ENCODE measurements around the gene PIAS1. TPM values are rescaled to one million over a fixed set of nuclear protein-coding genes. Genes with fewer than 3 reads are reported as not detected.
A peak's percentile ranks its signal among the peaks of the same experiment; 100 is the strongest.
"Not testable (repeated sequence)": the region's sequence is repeated elsewhere in the genome, so short reads cannot be mapped to it uniquely, and the experiment has no call there.

PIAS1 gene
- total and polyA plus RNA-seq, 2 donors, result 32.1 to 79.8 TPM

DNA sequence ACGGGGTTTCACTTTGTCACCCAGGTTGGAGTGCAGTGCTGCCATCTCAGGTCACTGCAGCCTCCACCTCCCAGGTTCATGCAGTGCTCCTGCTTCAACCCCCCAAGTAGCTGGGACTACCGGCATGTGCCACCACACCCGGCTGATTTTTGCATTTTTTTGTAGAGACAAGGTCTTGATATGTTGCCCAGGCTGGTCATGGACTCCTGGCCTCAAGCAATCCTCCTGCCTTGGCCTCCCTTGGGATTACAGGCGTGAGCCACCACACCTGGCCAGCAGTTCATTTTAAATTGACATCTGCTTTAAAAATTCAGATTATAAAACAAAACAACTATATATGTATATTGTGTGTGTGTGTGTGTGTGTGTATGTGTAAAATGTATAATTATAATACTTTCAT is 112.7 kb downstream of the PIAS1 start:
- 91% methylated on average over 4 of the region's 4 CpGs for WGBS
- Histone ChIP-seq H3K27ac (ENCODE audit: low read depth) (no peak overlapping the region), H3K4me3 (ENCODE audit: low read depth, low read length) (no peak overlapping the region), H3K4me1 (ENCODE audit: insufficient read depth) (no peaks in the 10 kb centered on the region), H3K36me3 (ENCODE audit: insufficient read depth) (no peaks in the 10 kb centered on the region)
- DNase-seq (ENCODE audit: extremely low spot score), result no peak

DNA sequence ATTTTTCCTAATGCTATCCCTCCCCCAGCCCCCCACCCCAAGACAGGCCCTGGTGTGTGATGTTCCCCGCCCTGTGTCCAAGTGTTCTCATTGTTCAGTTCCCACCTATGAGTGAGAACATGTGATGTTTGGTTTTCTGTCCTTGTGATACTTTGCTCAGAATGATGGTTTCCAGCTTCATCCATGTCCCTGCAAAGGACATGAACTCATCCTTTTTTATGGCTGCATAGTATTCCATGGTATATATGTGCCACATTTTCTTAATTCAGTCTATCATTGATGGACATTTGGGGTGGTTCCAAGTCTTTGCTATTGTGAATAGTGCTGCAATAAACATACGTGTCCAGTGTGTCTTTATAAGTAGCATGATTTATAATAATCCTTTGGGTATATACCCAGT is 117.9 kb downstream of the PIAS1 start:
- not testable (repeated sequence) for H3K4me3 ChIP-seq (ENCODE audit: low read depth, low read length); H3K4me1 ChIP-seq (ENCODE audit: insufficient read depth); H3K36me3 ChIP-seq (ENCODE audit: insufficient read depth); H3K27ac ChIP-seq (ENCODE audit: low read depth); DNase-seq (ENCODE audit: extremely low spot score)
- 95% methylated on average over 2 of the region's 2 CpGs for WGBS

DNA sequence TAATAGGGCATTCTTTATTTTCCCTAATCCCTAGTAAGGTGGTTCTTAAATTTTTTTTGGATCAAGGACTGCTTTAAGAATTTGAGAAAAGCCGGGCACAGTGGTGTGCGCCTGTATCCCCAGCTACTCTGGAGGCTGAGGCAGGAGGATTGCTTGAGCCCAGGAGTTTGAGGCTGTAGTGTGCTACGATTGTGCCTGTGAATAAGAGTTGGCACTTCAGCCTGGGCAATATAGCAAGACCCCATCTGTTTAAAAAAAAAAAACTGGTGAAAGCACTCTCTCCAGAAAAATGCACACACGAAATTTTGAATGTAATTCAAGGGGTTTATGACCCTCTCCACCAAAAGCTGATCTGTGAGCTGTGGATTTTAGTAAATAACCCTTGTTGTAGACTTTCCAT is 119.0 kb downstream of the PIAS1 start:
- Histone ChIP-seq H3K4me1 (ENCODE audit: insufficient read depth) (no peaks in the 10 kb centered on the region), H3K27ac (ENCODE audit: low read depth) (no peak overlapping the region), H3K4me3 (ENCODE audit: low read depth, low read length) (no peak overlapping the region), H3K36me3 (ENCODE audit: insufficient read depth) (peaks cover 2% of the 10 kb centered on the region)
- no peak for DNase-seq (ENCODE audit: extremely low spot score)
- 95% methylated on average over 4 of the region's 4 CpGs for WGBS

DNA sequence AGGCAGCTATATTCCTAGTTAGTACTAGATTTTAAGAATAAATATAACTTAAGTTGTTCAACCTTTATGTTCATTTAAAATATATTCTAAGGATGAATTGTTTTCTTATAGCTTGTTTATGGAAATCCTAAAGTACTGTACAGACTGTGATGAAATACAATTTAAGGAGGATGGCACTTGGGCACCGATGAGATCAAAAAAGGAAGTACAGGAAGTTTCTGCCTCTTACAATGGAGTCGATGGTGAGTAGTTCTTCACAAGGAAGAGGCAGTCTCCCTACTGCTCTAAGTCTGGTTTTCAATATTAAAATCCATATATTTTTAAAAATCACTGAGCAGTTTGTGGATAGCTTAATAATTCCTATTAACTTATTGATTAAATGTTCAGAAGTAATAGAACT is 121.4 kb downstream of the PIAS1 start:
- 76% methylated on average over 2 of the region's 2 CpGs for WGBS
- Histone ChIP-seq H3K4me1 (ENCODE audit: insufficient read depth) (no peaks in the 10 kb centered on the region), H3K4me3 (ENCODE audit: low read depth, low read length) (no peak overlapping the region), H3K36me3 (ENCODE audit: insufficient read depth) (peaks cover 2% of the 10 kb centered on the region), H3K27ac (ENCODE audit: low read depth) (no peak overlapping the region)
- no peak for DNase-seq (ENCODE audit: extremely low spot score)

DNA sequence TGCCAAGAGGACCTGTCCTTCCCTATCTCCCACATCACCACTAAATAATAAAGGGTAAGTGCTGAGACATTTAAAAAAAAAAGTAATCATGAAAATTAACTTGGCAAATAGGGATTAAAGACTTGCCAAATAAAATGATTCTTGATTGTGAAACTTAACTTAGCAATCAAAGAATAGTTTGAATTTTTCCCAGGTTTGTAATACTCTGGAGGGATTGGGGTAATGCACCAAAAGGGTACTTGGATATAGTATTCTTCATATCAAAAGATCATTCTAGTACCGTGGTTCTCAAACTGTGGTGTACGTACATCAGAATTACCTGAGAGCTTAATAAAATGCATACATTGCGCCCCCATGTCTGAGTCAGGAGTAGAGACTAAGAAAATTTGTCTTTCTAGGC is 122.5 kb downstream of the PIAS1 start:
- peaks cover 5% of the 10 kb centered on the region for H3K36me3 ChIP-seq (ENCODE audit: insufficient read depth)
- no peak overlapping the region for H3K27ac ChIP-seq (ENCODE audit: low read depth)

DNA sequence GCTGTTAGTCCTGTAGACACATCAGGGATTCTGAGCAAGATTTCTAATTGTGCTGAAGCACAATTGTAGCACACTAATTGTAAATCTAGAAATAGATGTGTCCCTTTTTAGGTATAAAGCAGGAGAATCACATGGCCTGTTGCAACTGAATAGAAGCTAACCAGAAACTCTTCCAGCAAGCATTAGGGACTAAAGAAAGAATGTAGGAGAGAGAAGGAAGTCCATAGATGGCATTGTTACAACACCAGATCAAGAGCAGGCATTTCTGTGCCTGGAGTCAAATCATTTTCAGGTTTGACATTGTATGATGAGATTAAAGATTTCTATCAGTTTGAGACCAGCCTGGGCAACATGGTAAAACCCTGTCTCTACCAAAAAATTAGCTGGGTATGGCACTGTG is 123.6 kb downstream of the PIAS1 start:
- no peak for DNase-seq (ENCODE audit: extremely low spot score)
- H3K27ac ChIP-seq (ENCODE audit: low read depth), result no peak overlapping the region
- no peak overlapping the region for H3K4me3 ChIP-seq (ENCODE audit: low read depth, low read length)
- H3K4me1 ChIP-seq (ENCODE audit: insufficient read depth), result no peaks in the 10 kb centered on the region
- peaks cover 5% of the 10 kb centered on the region for H3K36me3 ChIP-seq (ENCODE audit: insufficient read depth)

More for the DNA sequence above, 122.5 kb downstream of the PIAS1 start:
- no peak for DNase-seq (ENCODE audit: extremely low spot score)
- Histone ChIP-seq H3K4me3 (ENCODE audit: low read depth, low read length) (no peak overlapping the region), H3K4me1 (ENCODE audit: insufficient read depth) (no peaks in the 10 kb centered on the region)
- 97% methylated on average over 3 of the region's 3 CpGs for WGBS

DNA sequence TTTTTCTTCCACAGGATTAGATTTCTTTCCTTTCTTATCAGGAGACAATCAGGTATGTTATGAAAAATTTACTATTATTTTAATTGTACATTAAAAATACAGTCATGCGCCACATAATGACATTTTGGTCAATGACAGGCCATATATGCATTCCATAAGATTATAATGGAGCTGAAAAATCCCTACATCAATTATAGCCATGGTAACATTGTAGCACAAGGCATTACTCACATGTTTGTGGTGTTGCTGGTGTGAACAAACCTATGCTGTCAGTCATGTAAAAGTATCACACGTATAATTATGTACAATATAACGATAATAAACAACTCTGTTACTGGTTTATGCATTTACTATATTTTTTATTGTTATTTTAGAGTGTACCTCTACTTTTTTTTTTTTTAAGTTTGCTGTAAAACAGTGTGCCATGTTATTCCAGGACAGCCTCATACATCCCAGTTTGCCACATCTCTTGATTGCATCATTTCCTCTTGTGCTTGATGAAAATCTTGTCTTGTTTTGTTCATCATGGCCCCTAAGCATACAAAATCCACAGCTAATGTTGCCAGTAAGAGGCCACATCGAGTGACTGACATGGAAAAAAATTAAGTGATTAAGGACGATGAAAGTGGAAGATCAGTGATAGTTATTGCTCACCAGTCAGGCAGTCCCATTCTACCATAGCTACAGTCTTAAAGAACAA is 129.7 kb downstream of the PIAS1 start:
- Histone ChIP-seq H3K4me3 (ENCODE audit: low read depth, low read length) (no peak overlapping the region), H3K27ac (ENCODE audit: low read depth) (no peak overlapping the region), H3K4me1 (ENCODE audit: insufficient read depth) (no peaks in the 10 kb centered on the region), H3K36me3 (ENCODE audit: insufficient read depth) (peaks cover 8% of the 10 kb centered on the region)
- WGBS, result 93% methylated on average over 5 of the region's 5 CpGs
- DNase-seq (ENCODE audit: extremely low spot score), result no peak

DNA sequence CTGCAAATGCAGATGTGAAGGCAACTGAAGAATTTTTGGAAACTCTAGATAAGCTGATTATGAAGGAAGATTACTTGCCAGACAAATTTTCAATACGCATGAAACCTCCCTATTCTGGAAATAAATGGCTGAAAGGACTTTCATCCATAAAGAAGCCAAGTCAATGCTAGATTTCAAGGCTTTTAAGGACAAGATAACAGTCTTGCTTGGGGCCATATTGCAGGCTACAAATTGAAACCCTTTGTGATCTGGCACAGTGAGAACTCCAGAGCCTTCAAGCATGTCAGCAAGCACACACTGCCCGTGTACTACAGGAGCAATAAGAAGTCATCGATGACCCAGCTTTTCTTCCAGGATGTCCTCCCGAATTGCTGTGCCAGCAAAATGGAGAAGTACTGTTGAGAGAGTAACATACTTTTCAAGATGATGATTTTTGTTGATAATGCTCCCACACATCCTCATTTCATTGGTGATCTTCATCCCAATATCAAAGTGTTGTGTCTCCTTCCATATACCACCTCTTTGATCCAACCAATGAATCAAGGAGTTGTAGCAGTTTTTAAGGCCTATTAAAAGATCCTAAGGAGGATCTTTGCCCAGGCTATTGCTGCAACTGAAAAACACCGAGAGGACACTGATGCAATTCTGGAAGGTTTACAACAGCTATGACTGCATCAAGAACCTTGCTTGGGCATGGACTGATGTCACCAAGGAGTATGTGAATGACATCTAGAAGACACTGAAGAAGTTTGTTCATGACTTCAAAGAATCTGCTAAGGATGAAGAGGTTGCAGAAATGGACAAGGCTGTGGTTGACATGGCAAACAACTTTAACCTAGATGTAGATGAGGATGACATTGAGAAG is 130.7 kb downstream of the PIAS1 start:
- no peak overlapping the region for H3K4me3 ChIP-seq (ENCODE audit: low read depth, low read length)
- 91% methylated on average over 5 of the region's 5 CpGs for WGBS
- H3K4me1 ChIP-seq (ENCODE audit: insufficient read depth), result no peaks in the 10 kb centered on the region
- H3K27ac ChIP-seq (ENCODE audit: low read depth), result no peak overlapping the region
- peaks cover 8% of the 10 kb centered on the region for H3K36me3 ChIP-seq (ENCODE audit: insufficient read depth)
- no peak for DNase-seq (ENCODE audit: extremely low spot score)

DNA sequence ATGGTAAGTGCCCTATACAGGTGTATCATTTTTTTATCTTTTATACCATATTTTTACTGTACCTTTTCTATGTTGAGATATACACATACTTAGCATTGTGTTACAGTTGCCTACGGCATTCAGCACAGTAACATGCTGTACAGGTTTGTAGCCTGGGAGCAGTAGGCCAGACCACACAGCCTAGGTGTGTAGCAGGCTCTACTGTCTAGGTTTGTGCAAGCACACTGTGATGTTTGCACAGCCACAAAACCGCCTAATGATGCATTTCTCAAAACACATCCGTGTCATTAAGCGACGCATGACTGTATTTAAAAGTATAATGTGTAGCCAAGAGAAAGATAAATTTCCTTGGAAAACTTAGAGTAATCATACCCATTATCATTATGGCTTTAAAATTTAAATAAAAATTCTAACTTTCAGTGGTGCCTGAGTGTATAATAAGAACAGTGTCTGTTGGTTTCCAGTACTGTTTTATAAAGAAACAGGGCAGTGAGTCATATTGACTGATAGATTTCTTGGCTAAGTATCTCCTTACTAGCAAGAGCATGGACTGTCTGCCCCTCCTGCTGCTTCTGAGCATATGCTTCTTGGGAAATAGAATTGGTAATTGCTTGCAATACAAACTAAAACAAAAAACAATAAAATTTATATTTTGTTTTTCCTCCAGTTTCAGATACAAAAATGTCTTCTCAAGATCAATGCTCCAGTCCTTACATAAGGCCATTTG is 132.7 kb downstream of the PIAS1 start:
- Histone ChIP-seq H3K36me3 (ENCODE audit: insufficient read depth) (peaks cover 5% of the 10 kb centered on the region), H3K4me1 (ENCODE audit: insufficient read depth) (no peaks in the 10 kb centered on the region), H3K27ac (ENCODE audit: low read depth) (no peak overlapping the region), H3K4me3 (ENCODE audit: low read depth, low read length) (no peak overlapping the region)
- WGBS, result 85% methylated on average over 5 of the region's 5 CpGs
- no peak for DNase-seq (ENCODE audit: extremely low spot score)

DNA sequence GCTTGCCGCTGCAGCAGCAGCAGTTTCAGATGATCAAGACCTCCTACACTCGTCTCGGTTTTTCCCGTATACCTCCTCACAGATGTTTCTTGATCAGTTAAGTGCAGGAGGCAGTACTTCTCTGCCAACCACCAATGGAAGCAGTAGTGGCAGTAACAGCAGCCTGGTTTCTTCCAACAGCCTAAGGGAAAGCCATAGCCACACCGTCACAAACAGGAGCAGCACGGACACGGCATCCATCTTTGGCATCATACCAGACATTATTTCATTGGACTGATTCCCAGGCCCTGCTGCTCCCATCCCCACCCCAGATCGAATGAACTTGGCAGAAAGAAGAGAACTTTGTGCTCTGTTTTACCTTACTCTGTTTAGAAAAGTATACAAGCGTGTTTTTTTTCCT is 133.4 kb downstream of the PIAS1 start:
- 31% methylated on average over 9 of the region's 9 CpGs for WGBS
- peak; percentile 59 for DNase-seq (ENCODE audit: extremely low spot score)
- H3K27ac ChIP-seq (ENCODE audit: low read depth), result no peak overlapping the region
- no peaks in the 10 kb centered on the region for H3K4me1 ChIP-seq (ENCODE audit: insufficient read depth)
- no peak overlapping the region for H3K4me3 ChIP-seq (ENCODE audit: low read depth, low read length)
- H3K36me3 ChIP-seq (ENCODE audit: insufficient read depth), result peaks cover 5% of the 10 kb centered on the region

DNA sequence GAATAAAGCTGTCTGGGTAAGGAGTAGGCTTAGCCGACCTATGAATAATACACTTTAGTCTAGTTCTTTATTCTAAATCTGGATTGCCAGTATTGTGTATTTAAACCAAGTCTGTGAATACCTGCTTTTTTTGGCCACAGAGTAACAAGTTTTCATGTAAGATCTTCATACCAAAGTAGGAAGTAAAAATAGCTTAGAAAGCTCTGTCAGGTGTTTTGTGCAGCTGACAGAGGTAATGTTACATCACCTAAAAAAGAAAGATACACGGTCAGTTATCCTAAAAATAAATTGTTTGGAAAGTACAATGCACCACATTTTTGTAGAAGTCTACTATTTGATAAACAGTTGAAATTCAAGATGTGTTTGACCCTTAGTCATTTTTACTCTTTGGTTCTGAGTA is 134.5 kb downstream of the PIAS1 start:
- H3K4me3 ChIP-seq (ENCODE audit: low read depth, low read length), result no peak overlapping the region
- 54% methylated on average over 2 of the region's 2 CpGs for WGBS

DNA sequence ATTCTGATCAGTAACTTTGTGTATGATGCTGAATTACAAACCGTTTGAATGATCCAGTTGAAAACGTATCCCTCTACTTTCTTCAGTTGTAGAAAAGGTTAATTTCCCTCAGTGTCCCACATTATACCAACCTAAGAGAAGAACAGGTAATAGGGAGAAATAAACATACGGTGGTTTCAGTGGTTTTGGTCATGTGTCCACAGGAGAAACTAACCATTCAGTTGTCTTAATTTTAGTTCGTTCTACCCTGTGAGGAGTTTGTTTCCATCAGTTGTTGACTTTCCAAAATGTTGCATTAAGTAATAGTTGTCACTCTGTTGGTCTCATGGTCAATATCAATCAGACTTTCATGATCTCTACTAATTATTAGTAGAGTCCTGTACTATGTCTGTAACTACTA is 135.9 kb downstream of the PIAS1 start:
- Histone ChIP-seq H3K4me1 (ENCODE audit: insufficient read depth) (no peaks in the 10 kb centered on the region), H3K27ac (ENCODE audit: low read depth) (no peak overlapping the region), H3K36me3 (ENCODE audit: insufficient read depth) (no peaks in the 10 kb centered on the region), H3K4me3 (ENCODE audit: low read depth, low read length) (no peak overlapping the region)
- WGBS, result 93% methylated on average over 4 of the region's 4 CpGs
- no peak for DNase-seq (ENCODE audit: extremely low spot score)

More for the DNA sequence above, 134.5 kb downstream of the PIAS1 start:
- Histone ChIP-seq H3K4me1 (ENCODE audit: insufficient read depth) (no peaks in the 10 kb centered on the region), H3K27ac (ENCODE audit: low read depth) (no peak overlapping the region), H3K36me3 (ENCODE audit: insufficient read depth) (peaks cover 5% of the 10 kb centered on the region)
- no peak for DNase-seq (ENCODE audit: extremely low spot score)

DNA sequence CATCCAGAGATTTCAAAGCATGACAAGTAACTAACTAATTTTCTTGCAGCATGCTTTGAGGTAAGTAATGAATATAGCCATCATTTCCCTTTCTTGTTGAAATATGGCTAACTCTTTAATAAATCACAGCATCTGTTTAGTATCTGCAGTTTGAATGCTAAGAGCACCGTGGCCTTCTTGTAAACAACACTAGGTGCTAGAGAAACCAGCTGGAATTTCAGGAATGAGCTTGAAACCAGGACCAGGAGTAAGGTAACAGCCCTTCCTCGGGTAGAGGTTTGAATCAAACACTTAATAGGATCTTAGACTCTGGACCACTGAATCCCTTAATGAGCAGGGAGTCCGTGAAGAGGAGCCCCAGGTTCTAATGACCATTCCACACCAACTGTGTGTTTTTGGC is 137.4 kb downstream of the PIAS1 start:
- Histone ChIP-seq H3K27ac (ENCODE audit: low read depth) (no peak overlapping the region), H3K36me3 (ENCODE audit: insufficient read depth) (no peaks in the 10 kb centered on the region), H3K4me3 (ENCODE audit: low read depth, low read length) (no peak overlapping the region), H3K4me1 (ENCODE audit: insufficient read depth) (no peaks in the 10 kb centered on the region)
- DNase-seq (ENCODE audit: extremely low spot score), result no peak
- WGBS, result 45% methylated on average over 3 of the region's 3 CpGs

DNA sequence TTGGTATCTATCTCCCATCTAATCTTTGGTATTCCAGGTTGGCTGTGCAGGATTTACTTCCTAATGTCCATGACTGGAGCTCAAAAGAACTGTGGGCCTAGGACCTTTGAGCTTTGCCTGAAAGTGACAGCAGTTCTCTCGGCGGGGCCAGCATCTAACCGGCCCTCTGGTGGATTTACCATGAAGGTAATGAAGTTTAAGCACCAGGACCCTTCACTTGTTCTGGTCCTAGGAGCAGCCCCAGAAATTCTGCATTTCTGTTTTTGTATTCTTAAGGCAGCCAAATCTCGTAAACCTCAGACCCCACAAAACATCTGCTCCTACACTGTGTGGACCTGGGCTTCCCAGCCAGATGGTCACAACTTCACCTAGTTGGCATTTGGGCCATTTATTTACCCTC is 138.0 kb downstream of the PIAS1 start:
- H3K4me3 ChIP-seq (ENCODE audit: low read depth, low read length), result no peak overlapping the region
- H3K36me3 ChIP-seq (ENCODE audit: insufficient read depth), result no peaks in the 10 kb centered on the region
- WGBS, result 87% methylated on average over 4 of the region's 4 CpGs
- no peak for DNase-seq (ENCODE audit: extremely low spot score)
- H3K4me1 ChIP-seq (ENCODE audit: insufficient read depth), result no peaks in the 10 kb centered on the region
- H3K27ac ChIP-seq (ENCODE audit: low read depth), result no peak overlapping the region
